Nephron (organoid): ENCODE results near the gene F8.

ENCODE experiments used
- H3K27ac Mint-ChIP-seq, 3 experiments: 2 replicates each; pipeline ENCODE4 v1.8.0; 2020; ENCODE audit warnings: mixed read lengths in 3 of 3, mild to moderate bottlenecking in 2 of 3, moderate library complexity in 1 of 3
- H3K27me3 Mint-ChIP-seq: 2 replicates; pipeline ENCODE4 v1.8.0; 2021; ENCODE audit warnings: low read depth, mild to moderate bottlenecking, moderate library complexity, mixed read lengths
- H3K36me3 Mint-ChIP-seq: 2 replicates; pipeline ENCODE4 v1.8.0; 2020; ENCODE audit warnings: low read depth, mixed read lengths
- H3K4me1 Mint-ChIP-seq: 2 replicates; pipeline ENCODE4 v1.8.0; 2020; ENCODE audit warnings: mixed read lengths
- H3K4me3 Mint-ChIP-seq, 3 experiments: 2 replicates each; pipeline ENCODE4 v1.8.0; 2020; ENCODE audit warnings: mild to moderate bottlenecking in 3 of 3, mixed read lengths in 3 of 3, moderate library complexity in 2 of 3
- H3K9me3 Mint-ChIP-seq: 2 replicates; pipeline ENCODE4 v1.8.0; 2020; ENCODE audit warnings: mixed read lengths
- TF ChIP-seq, protein P1 (sequence below), 3 experiments: fragments of 200-600 bp; sonication (generic); IDR thresholded peaks; one replicate each; pipeline ENCODE4 v1.5.0; 2021; ENCODE audit warnings: antibody characterized with exemption in 3 of 3; ENCODE audit not compliant: unreplicated experiment in 3 of 3

F8 gene

DNA sequence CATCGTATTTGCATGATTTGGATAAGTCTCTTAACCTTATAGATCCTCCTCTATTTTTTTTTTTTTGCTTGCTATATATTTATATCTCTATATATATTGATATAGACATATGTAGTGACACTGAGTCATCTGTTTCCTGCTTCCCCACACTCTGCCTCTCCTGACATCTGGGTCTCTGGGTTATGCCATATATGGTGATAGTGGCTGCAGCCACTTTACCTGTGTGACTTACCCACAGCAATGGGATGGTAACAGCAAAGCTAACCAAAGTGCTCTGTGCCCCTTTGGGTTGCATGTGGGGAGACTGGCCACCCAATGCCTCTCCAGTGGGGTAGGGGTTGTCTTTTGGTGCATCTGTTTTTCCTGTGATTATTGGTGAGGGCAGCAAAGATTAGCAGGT, 33.9 kb upstream of the F8 start:
- Mint-ChIP-seq H3K36me3 (peaks cover 12% of the 10 kb centered on the region), H3K9me3 (no peaks in the 10 kb centered on the region), H3K4me1 (peaks cover 5% of the 10 kb centered on the region), H3K27me3 (no peaks in the 10 kb centered on the region), H3K4me3 (no peak overlapping the region), H3K27ac (no peak overlapping the region)
- TF ChIP-seq, protein P1, sequence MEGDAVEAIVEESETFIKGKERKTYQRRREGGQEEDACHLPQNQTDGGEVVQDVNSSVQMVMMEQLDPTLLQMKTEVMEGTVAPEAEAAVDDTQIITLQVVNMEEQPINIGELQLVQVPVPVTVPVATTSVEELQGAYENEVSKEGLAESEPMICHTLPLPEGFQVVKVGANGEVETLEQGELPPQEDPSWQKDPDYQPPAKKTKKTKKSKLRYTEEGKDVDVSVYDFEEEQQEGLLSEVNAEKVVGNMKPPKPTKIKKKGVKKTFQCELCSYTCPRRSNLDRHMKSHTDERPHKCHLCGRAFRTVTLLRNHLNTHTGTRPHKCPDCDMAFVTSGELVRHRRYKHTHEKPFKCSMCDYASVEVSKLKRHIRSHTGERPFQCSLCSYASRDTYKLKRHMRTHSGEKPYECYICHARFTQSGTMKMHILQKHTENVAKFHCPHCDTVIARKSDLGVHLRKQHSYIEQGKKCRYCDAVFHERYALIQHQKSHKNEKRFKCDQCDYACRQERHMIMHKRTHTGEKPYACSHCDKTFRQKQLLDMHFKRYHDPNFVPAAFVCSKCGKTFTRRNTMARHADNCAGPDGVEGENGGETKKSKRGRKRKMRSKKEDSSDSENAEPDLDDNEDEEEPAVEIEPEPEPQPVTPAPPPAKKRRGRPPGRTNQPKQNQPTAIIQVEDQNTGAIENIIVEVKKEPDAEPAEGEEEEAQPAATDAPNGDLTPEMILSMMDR (IDR thresholded peaks at IDR 0.05; ENCODE audit: unreplicated experiment in 3 of 3), result no peak

DNA sequence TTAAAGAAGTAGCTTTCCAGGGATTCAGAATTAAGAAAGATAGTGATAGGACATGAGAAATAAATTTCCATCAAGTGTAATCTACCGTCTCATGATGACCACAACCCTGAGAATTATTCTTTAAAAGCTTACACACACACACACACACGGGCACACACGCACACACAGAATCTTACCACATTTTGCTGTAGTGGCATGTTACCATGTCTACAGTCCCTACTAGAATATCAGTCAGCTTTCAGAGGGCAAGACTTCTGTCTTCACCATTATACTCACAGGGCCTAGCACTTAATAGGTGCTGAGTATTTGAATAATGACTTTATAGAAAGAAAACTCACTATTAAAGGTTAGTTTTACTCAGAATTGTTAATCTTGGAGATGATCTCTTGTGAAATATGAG, 33.0 kb upstream of the F8 start:
- Mint-ChIP-seq H3K36me3 (peaks cover 14% of the 10 kb centered on the region), H3K27me3 (no peaks in the 10 kb centered on the region), H3K9me3 (no peaks in the 10 kb centered on the region), H3K4me3 (no peak overlapping the region), H3K27ac (no peak overlapping the region), H3K4me1 (peaks cover 5% of the 10 kb centered on the region)
- TF ChIP-seq, protein P1 (IDR thresholded peaks at IDR 0.05; ENCODE audit: unreplicated experiment in 3 of 3), result no peak

DNA sequence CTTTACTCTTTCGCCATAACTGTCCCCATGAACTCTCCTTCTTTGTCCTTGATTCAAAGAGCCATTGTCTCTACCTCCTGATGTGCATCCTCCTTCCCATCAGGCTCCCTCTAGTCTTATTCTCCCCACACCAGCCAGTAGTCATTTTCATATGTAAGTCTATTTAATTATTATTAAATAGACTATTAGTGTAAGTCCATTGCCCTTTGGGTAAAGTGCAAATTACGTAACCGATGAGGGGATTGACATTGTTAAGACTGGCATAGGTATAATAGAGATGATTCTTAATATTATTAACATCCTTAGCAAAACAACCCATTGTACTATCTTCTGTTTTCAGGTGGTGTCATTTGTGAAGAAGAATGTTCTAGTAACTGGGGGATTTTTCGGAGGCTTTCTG, 31.7 kb upstream of the F8 start:
- H3K9me3 Mint-ChIP-seq, result no peaks in the 10 kb centered on the region
- H3K27ac Mint-ChIP-seq, result no peak overlapping the region
- H3K36me3 Mint-ChIP-seq, result peaks cover 14% of the 10 kb centered on the region

DNA sequence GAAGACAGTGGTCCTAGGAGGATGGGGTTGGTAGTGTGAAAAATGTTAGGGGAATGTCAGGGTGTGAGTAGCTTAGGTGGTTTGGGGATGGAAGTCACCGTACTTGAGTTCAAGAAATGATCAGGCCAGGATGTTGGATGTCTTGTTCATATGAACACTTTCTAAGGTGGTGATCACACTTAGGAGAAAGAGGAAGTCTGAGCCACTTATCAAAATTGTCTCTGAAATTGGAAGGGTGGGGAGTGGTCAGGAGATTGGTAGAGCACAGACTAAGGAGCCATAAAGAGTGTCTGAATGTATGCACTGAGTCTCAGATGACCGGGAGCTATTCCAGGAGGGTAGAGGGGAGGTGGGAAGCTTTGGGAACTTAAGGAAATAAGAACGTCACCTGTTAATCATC, 31.1 kb upstream of the F8 start:
- no peak overlapping the region for H3K4me3 Mint-ChIP-seq
- H3K9me3 Mint-ChIP-seq, result no peaks in the 10 kb centered on the region
- peaks cover 9% of the 10 kb centered on the region for H3K4me1 Mint-ChIP-seq
- peak overlapping the region in 1 of 3 experiments; percentile 38 for H3K27ac Mint-ChIP-seq
- peaks cover 14% of the 10 kb centered on the region for H3K36me3 Mint-ChIP-seq
- TF ChIP-seq, protein P1 (IDR thresholded peaks at IDR 0.05; ENCODE audit: unreplicated experiment in 3 of 3), result no peak
- no peaks in the 10 kb centered on the region for H3K27me3 Mint-ChIP-seq

More for the DNA sequence above, 31.7 kb upstream of the F8 start:
- TF ChIP-seq, protein P1 (IDR thresholded peaks at IDR 0.05; ENCODE audit: unreplicated experiment in 3 of 3), result no peak
- Mint-ChIP-seq H3K27me3 (no peaks in the 10 kb centered on the region), H3K4me3 (no peak overlapping the region), H3K4me1 (peaks cover 5% of the 10 kb centered on the region)

DNA sequence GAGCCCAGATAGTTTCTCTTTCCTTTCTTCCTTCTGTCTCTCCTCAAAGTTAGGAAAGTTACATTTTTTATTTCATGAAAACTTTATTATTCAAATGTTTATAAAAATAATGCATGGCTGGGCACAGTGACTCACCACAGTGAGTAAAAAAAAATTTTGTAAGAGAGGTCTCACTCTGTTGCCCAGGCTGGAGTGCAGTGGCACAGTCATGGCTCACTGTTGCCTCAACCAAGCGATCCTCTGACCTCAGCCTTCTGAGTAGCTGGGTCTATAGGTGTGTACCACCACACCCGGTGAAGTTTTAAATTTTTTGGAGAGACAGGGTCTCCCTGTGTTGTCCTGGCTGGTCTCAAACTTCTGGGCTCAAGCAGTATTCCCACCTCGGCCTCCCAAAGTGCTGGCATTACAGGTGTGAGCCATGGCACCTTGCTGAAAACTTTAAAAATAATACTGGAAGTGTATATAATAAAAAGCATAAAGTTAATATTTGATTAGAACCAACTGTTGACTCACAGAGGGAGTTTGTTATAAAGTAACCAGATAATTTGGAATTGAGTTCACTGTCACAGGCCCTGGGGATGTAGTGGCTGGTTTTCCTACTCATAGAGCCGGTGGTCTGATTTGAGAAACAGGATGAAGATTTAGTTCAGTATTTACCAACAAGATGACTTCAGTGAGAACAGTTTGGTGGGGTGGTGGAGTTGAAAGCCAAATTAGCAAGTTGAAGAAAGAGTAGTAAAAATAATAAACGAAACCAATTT, 30.4 kb upstream of the F8 start:
- H3K27ac Mint-ChIP-seq, result peak overlapping the region; percentile 11 to 38 (median 20)
- H3K4me3 Mint-ChIP-seq, result no peak overlapping the region
- no peaks in the 10 kb centered on the region for H3K27me3 Mint-ChIP-seq
- peaks cover 14% of the 10 kb centered on the region for H3K36me3 Mint-ChIP-seq
- TF ChIP-seq, protein P1 (IDR thresholded peaks at IDR 0.05; ENCODE audit: unreplicated experiment in 3 of 3), result no peak
- no peaks in the 10 kb centered on the region for H3K9me3 Mint-ChIP-seq
- peaks cover 9% of the 10 kb centered on the region for H3K4me1 Mint-ChIP-seq
